IPS-NIHi7 (cell line): Measurements from ENCODE around the gene SERPINA9.
"Not testable (repeated sequence)": the region's sequence is repeated elsewhere in the genome, so short reads cannot be mapped to it uniquely, and the experiment has no call there.

Experiments
- DNase-seq: peaks from one replicate; pipeline ENCODE4 v3.0.0; 2012; ENCODE audit warnings: mixed read lengths; ENCODE audit errors: extremely low spot score

The SERPINA9 gene

DNA sequence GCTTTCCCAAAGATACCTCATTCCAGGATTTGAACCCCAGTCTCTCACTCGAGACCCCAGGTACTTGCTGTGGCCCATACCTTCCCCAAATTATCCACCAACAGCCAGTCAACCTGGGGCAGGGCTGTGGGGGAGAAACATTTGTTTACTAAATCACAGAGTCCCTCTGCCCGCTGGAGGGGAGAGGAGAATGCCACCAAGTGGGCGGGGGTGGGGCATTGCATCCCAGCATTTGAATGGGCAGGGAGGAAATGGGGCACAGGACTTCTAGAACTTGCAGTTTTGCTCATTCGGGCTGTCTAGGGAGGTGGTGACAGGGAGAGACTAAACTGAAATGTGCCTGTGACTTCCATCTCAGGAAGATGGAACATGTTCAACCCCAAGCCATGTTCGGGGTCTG, 10.9 kb upstream of the SERPINA9 start:
- DNase-seq, result peak; percentile 24

DNA sequence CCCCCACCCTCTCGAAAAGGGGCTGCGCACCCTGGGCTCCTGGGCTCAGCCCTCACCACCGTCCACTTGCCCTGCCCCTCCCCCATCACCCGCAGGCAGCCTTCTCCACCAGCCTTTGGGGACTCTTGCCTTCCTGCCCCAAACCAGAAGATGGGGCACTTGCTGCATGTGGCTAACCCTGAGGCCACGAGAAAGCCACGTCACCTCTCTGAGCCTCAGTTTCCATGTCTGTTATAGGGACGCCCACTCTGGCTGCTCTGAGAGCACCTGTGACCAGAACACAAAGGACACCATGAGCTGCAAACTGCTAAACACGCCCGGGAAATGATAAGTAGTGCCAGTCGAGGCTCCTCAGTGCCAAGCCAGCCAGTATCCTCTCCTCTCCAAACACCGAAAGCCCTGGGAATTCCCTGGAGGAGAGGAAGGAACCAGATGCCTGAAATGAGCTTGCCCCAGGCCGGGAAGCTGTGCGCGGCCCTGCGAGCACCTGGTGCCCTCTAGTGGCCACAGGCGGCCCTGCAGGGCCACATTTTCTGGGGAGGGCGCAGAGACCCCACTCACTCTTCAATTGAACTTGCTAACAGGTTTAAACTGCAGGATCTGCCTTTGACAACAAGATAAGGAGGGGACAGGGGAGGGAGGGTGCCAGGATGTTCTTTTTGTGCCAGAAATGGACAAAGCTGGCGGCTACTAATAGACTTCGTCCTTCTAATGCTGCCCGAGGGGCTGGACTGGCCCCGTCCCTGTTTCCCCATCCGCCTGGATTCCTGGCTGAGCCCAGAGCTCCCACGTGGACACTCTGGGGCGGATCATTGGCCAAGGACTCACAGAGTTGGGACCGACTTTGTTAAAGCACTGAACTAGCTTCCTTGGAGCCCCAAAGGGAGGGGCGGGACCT, 10.2 kb upstream of the SERPINA9 start:
- peak; percentile 91 for DNase-seq

DNA sequence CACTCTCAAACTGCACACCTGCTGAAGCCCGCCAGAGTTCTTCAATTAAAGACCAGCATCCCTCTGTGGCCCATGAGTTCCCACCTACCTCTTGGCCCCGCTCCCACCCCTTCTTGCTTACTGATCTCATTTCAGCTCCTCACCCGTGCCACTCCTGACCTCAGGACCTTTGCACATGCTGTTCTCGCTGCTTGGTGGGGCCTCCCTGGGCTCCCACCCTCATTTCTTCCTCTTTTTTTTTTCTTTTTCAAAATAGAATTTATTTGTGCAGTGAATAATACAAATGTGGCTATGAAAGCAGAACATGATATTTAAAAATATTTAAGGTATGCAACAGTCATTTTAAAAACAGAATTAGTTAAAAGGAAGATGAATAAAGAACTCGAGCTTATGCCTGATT, 8.5 kb upstream of the SERPINA9 start:
- DNase-seq, result no peak

DNA sequence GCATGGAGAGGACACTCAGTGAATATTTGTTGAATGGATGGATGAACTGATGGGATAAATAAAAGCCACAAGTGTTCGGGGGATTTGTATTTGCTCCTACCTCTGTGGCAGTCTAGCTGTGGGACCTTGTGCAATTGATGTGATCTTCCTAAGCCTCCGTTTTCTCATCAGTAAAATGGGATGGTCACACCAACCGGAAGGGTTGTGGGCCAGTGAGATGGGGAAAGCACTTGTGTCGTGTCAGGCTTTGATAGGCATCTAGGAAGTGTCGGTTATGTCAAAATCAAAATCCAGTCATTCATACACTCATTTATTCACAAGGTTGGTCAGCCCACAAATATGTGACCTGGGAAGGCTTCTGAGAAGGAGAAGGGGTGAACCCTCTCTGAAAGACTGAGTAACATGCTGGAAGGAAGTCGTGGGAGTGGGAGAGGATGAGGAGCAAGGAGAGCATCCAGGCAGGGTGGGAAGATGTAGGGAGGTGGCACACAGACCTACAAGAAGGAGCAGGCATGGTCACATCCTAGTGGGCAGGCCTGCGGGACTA, 7.8 kb upstream of the SERPINA9 start:
- DNase-seq, result no peak

DNA sequence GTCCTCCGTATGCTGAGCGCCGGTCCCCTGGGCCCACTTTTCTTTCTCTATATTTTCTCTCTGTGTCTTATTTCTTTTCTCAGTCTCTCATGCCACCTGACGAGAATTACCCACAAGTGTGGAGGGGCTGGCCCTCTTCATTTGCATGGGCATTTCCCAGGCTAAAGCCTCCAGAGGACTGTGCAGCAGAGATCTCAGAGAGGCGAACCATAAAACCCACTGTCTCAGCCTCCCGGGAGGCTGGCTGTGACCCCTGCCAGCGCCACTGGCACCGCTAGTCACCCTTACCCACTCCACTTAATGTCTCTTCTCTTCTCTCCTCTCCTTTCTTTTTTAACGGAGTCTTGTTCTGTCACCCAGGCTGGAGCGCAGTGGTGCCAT, 7.1 kb upstream of the SERPINA9 start:
- no peak for DNase-seq

DNA sequence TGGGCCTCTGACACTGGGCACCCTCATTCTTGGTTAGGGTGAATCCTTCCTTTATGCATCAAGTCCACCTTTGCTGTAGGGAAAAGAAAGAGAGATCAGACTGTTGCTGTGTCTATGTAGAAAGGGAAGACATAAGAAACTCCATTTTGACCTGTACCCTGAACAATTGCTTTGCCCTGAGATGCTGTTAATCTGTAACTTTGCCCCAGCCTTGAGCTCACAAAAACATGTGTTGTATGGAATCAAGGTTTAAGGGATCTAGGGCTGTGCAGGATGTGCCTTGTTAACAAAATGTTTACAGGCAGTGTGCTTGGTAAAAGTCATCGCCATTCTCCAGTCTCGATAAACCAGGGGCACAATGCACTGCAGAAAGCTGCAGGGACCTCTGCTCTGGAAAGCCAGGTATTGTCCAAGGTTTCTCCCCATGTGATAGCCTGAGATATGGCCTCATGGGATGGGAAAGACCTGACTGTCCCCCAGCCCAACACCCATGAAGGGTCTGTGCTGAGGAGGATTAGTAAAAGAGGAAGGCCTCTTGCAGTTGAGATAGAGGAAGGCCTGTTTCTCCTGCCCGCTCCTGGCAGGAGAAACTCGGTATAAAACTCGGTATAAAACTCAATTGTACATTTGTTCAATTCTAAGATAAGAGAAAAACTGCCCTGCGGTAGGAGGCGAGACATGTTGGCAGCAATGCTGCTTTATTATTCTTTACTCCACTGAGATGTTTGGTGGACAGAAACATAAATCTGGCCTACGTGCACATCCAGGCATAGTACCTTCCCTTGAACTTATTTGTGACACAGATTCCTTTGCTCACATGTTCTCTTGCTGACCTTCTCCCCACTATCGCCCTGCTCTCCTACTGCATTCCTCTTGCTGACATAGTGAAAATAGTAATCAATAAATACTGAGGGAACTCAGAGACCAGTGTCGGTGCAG, 6.4 kb upstream of the SERPINA9 start:
- DNase-seq, result not testable (repeated sequence)

DNA sequence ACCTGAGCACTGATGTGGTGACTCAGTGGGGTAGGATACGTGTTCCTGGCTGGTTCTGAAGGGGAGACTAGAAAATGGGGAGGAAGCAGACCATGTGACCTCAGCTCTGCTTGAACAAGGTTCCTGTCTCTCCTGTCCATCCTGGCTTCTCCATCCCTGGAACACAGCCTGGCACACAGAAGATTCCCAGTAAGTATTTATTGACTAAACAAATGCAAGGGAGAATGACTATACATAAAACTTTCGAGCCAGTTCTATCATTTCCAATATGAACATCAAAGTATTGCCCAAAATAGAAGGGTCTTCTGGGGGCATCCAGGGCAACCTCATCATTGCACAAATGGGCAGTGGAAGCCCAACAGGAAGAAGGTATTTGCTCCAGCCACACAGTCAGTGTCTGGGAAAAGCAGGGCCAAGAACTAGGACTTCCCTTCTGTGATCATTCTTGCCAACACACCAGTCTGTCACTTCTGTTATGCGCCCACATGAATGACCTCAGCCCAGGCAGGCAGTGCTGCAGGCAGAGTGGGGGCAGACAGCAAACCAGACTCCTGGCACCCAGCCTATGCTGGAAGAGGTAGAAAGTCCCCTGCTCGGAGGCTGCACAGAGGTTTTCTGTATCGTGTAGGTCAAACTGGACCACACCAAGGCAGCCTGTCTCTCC, 5.6 kb upstream of the SERPINA9 start:
- DNase-seq, result no peak

DNA sequence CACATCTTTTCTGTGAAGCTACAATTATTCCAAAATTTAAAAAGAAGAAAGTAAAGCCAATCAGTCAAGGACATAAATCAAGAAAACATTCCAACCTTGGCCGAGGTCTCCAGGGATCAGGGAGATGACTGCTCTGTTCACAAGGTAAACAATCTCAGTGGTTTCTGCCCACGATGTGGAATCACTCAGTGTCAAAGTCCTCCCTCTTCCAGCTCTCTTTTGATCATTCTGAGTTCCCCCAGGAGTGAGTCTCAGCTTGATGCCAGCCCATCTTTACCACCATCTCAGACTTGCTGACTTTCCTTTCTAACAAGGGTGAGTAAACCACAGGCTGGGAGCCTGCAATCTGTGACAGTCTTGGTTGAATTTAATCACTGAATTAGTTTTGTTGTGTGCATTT, 4.8 kb upstream of the SERPINA9 start:
- DNase-seq, result no peak

DNA sequence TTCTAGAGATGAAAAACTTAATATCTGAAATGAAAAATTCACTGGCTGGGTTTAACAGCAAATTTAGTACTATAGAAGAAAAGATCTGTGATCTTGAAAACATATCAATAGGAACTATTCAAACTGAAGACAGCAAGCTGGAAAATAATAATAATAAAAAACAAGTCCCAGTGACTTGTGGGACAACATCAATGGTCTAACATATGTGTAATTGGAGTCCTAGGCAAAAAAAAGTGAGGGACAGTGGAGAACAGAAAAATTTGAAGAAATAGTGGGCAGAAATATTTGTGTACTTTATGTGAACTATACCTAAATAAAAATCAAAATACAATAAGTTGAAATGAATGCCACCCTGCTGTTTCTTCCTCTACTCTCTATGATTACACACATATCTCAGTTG, 2.4 kb upstream of the SERPINA9 start:
- DNase-seq, result no peak

DNA sequence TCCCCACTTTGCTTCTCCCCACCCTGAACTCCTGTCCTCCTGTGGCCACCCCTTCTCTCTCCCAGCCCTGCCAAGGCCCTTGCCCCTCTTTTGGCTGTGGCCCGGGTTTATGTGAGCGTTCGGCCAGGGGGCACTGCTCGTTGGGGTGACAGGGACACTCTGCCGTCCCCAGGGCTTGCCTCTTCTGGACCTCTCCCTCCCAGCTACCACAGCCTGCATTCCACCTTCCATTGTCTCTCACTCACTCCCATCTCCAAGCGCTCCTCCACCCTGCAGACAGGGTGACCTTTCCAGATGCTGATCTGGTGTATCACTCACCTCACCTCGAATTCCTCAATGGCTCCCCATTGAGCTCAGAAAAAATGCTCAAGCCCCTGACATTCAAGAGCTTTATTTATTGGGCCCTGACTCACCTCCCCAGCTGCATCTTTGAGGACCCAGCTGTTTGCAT, 1.4 kb downstream of the SERPINA9 start:
- peak; percentile 39 for DNase-seq

DNA sequence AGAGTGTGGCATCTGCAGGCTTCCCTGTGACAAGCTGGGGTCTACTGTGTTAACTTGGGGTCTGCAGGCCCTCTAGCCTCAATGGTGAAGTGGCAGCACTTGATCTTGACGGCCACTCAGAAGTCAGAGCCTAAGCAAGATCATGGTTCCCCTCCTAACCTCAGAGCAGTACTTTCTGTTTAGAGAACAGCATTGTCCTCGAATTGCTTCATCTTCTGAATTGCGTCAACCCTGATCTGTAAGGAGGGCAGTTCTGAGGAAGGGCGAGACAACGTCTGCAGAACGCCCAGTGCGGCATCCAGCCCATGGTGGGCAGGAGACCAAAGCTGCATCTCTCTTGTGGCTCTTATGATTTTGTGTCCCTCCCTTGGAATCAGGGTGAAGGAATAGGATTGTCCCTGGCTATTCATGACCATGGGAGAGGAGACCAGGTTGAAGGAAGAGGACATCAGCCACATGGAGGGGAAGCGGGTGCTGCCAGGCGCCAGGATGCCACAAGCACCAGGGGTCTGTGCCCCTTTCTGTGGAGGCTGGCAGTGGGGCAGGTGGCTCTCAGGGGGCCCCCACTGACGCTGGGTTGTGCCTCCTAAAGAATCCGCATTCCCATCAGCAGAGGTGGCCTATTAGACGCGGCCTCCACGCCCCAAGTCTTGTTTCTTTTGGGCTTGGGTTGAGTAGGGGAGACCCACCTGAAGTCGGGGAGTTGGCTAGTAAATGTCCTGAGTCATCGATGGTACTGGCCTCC, 2.2 kb downstream of the SERPINA9 start:
- DNase-seq, result no peak

DNA sequence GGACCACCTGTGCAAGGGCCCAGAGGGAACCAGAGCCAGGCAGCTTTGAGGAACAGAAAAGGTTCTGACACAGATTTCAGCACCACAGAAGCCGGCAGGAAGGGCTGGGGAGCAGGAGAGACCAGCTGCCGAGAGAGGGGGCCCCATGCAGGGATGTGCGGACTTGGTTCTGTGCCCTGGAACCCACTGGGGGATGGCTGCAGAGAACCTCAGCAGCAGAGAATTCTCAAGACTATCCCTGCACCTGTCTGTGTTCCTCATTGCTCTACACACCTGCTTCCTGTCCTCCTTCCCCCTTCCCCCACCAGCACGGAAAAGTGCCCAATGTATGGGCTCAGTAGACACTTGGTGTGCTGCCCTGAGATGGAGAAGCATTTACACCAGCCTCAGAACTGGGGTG, 3.2 kb downstream of the SERPINA9 start:
- no peak for DNase-seq

DNA sequence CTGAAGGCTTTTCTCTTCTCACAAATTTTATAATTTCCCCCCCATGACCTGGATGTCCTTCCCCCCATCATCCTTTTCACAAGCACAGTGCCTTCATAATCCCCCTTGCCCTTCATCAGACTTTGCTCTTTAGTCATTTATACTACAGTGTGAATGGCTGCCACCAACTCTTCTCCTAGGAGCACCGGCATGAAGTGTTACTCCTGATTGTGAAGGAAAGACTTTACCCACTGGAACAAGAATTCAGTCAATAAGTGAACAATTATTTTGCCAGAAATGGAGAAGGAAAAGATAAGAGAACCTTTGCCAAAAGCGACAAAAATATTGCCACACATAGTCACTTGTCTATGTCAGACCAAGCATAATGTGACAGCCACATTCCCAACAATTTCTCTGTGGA, 5.0 kb downstream of the SERPINA9 start:
- DNase-seq, result no peak

DNA sequence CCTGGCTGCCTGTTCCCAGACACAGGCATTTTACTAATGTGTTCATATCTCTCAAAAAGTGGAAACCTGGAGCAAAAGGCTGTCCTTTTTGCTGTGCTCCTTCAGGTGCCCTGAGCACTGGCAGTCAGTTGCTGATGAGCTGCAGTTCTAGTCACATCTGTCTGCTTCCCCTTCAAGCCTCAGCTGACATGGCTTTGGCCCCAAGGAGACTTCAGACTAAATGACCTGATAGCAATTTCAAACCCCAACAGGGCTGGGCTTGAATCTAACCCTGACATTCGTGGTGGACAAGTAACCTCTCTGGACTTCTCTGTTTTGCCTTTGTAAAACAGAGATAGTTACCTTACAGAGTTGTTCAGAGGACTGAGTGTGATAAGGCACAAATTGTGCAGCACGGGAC, 5.7 kb downstream of the SERPINA9 start:
- no peak for DNase-seq

DNA sequence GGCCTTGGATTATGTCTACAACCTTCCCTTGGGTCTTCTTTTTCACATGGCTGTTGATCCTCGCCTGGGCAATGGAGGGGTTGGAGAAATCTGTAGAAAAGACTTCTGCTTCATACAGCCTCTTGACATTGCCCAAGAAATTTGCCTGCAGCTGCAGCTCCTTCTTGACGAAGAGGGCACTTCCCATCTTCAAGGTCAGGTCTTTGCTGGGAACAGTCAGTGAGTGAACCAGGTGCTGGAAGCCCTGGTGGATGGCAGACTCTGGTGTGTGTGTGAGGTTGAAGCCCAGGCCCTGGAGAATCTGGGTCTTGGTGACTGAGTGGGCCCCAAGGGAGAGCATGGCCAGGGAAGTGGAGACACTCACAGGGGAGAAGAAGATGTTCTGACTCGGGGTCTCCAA, 6.7 kb downstream of the SERPINA9 start:
- DNase-seq, result no peak

DNA sequence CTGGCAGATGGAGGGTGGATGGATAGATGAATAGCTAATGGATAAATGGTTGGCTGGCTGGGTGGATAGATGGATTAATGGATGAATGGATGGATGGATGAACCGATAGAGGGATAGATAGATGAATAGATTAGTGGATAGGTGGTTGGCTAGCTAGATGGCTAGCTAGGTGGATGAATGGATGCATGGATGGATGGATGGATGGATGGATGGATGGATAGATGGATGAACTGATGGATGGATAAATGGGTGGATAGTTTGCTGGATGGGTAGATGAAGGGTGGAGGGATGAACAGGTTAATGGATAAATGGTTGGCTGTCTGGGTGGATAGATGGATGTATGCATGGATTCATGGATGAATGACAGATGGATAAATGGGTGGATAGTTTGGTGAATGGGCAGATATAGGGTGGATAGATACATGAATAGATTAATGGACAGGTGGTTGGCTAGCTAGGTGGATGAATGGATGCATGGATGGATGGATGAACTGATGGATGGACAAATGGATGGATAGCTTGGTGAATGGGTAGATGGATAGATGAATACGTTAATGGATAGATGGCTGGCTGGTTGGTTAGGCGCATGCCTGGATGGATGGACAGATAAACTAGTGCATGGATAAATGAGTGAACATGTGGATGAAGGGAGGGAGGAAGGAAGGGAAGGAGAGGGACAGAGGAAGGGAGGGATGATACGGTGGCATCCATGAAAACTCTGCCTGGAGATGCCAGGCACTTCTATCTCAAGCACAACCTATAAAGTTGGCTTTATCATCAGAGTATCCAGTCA, 8.1 kb downstream of the SERPINA9 start:
- DNase-seq, result no peak

DNA sequence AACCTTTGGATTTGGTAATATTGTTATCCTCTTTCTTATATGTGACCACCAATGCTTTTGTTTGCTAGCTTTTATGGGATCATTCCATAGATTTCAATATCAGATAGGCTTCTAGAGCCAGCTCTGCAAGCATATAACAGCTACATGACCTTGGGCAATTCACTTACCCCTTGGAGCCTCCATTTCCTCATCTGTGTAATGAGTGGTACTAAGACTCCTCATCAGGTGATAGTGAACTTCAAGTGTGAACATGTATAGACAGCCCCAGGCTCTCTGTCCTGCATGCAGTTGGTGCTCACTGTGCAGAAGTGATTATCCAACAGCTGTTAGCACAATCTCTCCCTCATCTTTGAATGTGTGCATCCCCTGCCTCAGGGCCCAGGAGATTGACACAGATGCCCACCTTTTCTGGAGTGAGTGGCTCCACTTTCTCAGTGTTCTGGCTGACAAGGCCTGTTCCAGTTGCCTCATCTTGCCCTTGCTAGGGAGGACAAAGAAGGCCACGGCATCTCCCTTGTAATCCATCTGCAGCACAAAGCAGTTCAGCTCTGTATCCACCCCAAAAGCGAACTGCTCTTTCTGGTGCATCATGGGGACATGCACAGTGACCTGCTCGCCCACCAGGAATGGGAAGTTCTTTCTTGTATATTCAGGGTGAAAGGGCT, 9.2 kb downstream of the SERPINA9 start:
- no peak for DNase-seq

DNA sequence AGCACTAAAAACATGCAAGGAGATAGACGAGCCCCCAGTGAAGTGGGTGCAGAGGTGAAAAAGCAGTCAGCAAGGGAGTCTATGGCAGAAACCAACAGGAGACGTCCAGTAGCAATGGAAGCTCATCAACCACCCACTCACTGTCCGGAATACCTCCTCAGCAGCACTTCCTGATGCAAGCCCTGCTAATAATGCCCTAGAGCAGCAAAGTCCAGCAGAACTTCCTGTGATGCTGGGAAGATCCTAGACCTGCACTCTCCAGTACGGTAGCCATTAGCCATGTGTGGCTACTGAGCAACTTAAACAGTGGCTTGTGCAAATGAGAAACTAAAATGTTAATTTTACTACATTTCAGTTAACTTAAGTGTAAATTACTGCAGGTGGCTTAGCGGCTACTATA, 11.0 kb downstream of the SERPINA9 start:
- DNase-seq, result no peak

DNA sequence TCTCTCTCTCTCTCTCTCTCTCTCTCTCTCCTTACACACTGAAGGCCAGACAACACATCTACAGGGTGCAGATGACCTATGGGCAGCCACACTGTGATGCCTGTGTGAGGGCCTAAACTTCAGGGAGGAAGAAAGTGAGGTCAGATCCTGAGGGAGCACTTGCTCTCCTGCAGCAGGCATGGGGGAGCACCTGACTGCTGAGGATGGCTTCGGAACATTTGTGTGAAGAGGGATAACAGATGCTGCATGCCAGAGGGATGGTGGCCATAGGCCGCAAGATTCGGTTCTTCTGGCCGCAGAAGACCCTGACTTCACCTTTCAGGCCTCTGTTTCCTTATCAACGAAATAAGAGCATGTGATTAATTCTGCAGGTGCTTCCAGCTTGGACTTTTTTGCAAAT, 11.7 kb downstream of the SERPINA9 start:
- DNase-seq, result no peak
